GM21529 (cell line): ENCODE measurements around the gene DTD2.
A peak's percentile ranks its signal among the peaks of the same experiment; 100 is the strongest.

ENCODE experiments used
- ATAC-seq: cut with Tn5 transposase; IDR thresholded peaks from one replicate; pipeline ENCODE4 v1.9.1; 2021; ENCODE audit not compliant: unreplicated experiment

DTD2 gene

DNA sequence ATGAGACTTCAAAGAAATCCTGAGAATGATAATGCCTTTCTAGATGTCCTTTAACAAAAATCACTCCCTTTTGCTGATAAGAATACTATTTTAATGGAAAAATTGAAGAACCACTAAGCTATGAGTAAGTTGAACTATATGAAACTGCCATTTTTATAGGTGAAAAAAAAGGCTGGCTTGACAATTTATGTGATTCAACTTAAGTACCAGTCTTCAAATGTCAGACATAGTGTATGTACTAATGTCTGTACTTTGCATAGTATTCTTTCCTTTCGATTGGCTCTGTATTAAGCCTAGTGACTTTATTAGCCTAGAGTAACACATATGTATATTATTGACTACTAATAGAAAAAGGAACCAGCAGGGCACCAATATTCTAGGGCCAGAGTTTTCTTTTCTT, 48.9 kb downstream of the DTD2 start:
- no peak for ATAC-seq

DNA sequence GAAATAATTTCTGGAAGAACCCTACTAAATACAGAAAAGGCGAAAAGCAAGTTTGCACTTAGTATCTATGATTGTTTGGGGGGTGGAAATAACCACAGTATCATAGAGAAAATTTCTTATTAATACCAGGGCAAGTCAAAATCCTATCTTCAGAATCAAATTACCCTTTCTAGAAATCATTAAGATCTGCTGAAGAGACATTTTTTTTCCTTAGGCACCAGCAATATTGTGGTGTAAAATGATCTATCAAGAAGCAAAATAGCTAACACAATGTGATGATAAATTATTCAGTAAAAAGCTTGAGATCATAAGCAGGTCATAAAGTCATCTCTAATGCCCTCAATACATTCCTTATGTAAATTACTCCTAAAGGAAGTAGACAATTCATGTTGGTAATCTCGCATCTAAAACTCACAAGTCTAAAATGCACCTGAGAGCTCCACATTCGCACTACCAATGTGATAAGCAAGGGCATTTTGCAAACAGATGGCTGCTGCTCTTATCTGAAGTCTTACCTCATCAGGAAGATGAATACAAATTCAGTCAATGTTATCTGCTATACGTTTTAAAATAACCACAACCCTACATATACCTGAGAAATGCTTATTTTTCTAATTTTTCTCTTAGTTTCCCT, 51.6 kb downstream of the DTD2 start:
- ATAC-seq, result no peak

DNA sequence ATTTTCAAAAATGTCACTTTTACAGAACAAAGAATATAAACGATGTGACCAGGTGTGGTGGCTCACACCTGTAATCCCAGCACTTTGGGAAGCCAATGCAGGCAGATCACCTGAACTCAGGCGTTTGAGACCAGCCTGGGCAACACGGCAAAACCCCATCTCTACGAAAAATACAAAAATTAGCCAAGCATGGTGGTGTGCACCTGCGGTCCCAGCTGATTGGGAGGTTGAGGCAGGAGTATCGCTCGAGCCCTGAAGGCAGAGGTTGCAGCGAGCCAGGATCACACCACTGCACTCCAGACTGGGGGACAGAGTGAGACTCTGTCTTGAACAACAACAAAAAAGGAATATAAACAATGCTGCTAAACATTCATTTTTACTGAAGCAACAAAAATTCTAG, 52.2 kb downstream of the DTD2 start:
- ATAC-seq, result no peak

DNA sequence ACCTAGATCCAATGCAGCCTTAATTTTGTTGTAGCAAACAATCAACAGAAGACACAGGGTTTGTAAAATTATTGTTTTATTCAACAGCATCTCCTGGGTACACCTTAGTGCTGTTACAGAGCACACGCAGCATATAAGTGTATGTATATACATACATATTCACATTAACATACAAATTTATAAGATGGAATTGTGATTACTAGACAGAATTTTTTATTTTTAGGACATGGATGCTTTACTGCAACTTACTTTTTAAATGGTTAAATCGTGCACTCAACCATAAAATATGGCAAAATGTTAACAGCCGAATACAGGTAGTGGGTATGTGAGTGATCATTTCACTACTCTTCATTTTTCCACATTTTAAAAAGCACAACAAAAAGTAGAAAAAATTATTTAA, 53.6 kb downstream of the DTD2 start:
- no peak for ATAC-seq

DNA sequence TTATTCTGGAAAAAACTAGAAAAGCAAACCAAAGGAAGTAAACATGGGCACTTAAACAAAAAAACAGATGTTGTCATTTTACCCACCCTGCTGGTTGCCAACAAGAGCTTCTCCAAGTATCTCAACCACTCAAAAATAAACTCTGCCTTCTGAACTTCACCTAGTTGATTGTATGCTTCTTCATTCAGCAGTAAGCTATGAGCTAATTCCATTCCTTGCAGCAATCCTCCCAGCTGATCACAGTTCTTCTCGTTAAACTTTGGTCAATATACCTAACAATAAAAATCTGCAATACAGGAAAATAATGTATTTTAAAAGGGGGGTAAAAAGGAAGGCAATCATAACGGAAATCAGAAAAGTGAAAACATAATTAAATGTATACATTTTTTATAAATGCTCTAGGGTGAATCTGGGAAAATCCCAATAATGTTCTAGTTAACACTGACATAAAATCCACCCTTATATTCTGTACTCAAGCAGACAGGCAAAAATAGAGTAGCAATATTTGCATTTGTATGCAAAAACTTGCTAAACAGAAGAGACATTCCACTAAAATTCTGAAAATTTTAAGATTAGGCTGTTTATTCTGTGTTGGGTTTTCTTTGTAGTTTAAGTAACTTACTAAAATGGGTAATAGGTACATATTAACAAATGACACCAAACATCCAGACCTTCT, 54.4 kb downstream of the DTD2 start:
- ATAC-seq, result no peak

DNA sequence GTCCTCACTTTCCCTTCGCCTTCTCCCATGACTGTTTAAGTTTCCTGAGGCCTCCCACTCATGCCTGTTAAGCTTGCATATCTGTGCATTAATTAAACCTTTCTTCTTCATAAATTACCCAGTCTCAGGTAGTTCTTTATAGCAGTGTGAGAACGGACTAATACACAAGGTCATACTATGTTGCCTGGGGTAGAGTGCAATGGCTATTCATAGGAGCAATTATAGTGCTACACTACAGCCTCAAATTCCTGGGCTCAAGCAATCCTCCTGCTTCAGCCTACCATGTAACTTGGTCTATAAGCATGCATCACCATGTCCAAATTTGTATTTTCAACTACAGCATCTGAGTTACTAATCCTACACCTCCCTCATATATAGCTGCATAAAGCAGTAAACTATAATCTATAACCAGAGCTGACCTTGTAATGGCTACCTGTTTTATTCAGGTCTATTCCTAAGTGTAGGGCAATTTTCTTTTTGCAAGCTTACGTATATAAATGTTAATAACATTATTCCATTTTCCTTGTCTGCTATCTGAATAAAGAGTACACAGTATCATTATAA, 55.9 kb downstream of the DTD2 start:
- ATAC-seq, result no peak

DNA sequence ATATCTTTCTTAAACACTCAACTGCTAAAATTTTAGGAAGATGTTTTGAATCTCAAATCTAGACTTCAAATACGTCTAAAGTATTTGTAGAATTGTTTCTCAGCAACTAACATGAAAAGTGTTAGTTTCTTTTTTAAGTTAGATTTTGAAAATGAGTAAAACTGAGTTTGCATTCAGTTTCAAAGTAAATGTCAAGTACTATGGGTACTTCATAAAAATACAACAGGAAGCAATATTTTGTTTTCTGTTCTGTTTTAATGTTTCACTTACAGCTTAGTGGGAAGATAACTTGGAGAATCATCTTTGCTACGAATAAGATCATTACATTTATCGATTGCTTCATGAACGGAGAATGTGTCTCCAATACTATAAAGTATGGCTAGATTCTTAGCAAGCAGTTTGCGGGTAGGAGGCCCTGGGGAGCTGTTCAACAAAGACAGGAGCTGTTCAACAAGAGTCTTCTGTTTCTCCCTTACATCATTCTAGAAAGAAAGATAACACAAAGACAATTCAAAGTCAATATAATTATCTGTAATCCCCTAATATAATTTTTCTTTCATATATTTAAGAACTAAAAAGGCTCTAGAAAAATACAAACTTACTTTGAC, 57.2 kb downstream of the DTD2 start:
- peak; percentile 56 for ATAC-seq
